ENCODE data around the gene PSMD13.
"Not testable (repeated sequence)": the region's sequence is repeated elsewhere in the genome, so short reads cannot be mapped to it uniquely, and the experiment has no call there.

The PSMD13 gene

GRCh38 chr11:261624-262023 lies 24.8 kb downstream of the PSMD13 start:
- Histone ChIP-seq H3K4me3 (ENCODE audit: insufficient read depth, low read length, poor library complexity, severe bottlenecking) (no peak overlapping the region), H3K27ac (ENCODE audit: low read depth, low read length) (no peak overlapping the region), H2AFZ (ENCODE audit: low read depth, low read length, severe bottlenecking) (no peak overlapping the region), H3F3A (ENCODE audit: insufficient read depth) (peaks cover 13% of the 10 kb centered on the region), H3K9me3 (ENCODE audit: insufficient read depth, low read length) (no peaks in the 10 kb centered on the region), H3K9ac (ENCODE audit: low read length) (no peak overlapping the region), H3K27me3 (ENCODE audit: low read length) (no peaks in the 10 kb centered on the region), H3K4me2 (ENCODE audit: low read depth, low read length, poor library complexity, severe bottlenecking) (peak overlapping the region; percentile 21), H3K9me2 (replicated peaks; ENCODE audit: insufficient read depth, low read length) (no peaks in the 10 kb centered on the region), H3K79me2 (ENCODE audit: insufficient read depth, low read length) (no peaks in the 10 kb centered on the region), H4K20me1 (ENCODE audit: low read depth, low read length) (no peaks in the 10 kb centered on the region), H3K36me3 (ENCODE audit: low read length) (no peaks in the 10 kb centered on the region)
- no peak for TF ChIP-seq EZH2phosphoT487 (conservative IDR thresholded peaks at IDR 0.05; ENCODE audit: low read length)
- TF ChIP-seq CTCF (IDR thresholded peaks at IDR 0.05; ENCODE audit: insufficient read depth, low read length, poor library complexity, severe bottlenecking) = no peak

- TF ChIP-seq CTCF (IDR thresholded peaks at IDR 0.05; ENCODE audit: insufficient read depth, low read length, poor library complexity, severe bottlenecking) (no peak), EZH2phosphoT487 (conservative IDR thresholded peaks at IDR 0.05; ENCODE audit: low read length) (no peak)
- Histone ChIP-seq H3K36me3 (ENCODE audit: low read length) (no peaks in the 10 kb centered on the region), H4K20me1 (ENCODE audit: low read depth, low read length) (no peaks in the 10 kb centered on the region), H3K79me2 (ENCODE audit: insufficient read depth, low read length) (no peaks in the 10 kb centered on the region), H3K9me3 (ENCODE audit: insufficient read depth, low read length) (no peaks in the 10 kb centered on the region), H3K4me3 (ENCODE audit: insufficient read depth, low read length, poor library complexity, severe bottlenecking) (no peak overlapping the region), H3K4me2 (ENCODE audit: low read depth, low read length, poor library complexity, severe bottlenecking) (no peak overlapping the region), H3K9ac (ENCODE audit: low read length) (no peak overlapping the region), H3K9me2 (replicated peaks; ENCODE audit: insufficient read depth, low read length) (no peaks in the 10 kb centered on the region), H2AFZ (ENCODE audit: low read depth, low read length, severe bottlenecking) (no peak overlapping the region), H3K27me3 (ENCODE audit: low read length) (no peaks in the 10 kb centered on the region), H3K27ac (ENCODE audit: low read depth, low read length) (no peak overlapping the region), H3F3A (ENCODE audit: insufficient read depth) (peaks cover 42% of the 10 kb centered on the region)
Observed at GRCh38 chr11:266676-267439, 30.1 kb downstream of the PSMD13 start.

GRCh38 chr11:267491-267994 lies 30.8 kb downstream of the PSMD13 start:
- no peaks in the 10 kb centered on the region for H3K27me3 ChIP-seq (ENCODE audit: low read length)
- H3F3A ChIP-seq (ENCODE audit: insufficient read depth) = peaks cover 42% of the 10 kb centered on the region
- no peaks in the 10 kb centered on the region for H3K9me2 ChIP-seq (replicated peaks; ENCODE audit: insufficient read depth, low read length)
- H3K4me3 ChIP-seq (ENCODE audit: insufficient read depth, low read length, poor library complexity, severe bottlenecking) = peak overlapping the region; percentile 47
- no peaks in the 10 kb centered on the region for H4K20me1 ChIP-seq (ENCODE audit: low read depth, low read length)
- H3K36me3 ChIP-seq (ENCODE audit: low read length) = no peaks in the 10 kb centered on the region
- H3K9ac ChIP-seq (ENCODE audit: low read length) = peak overlapping the region; percentile 57
- H3K27ac ChIP-seq (ENCODE audit: low read depth, low read length) = peak overlapping the region; percentile 95
- no peaks in the 10 kb centered on the region for H3K79me2 ChIP-seq (ENCODE audit: insufficient read depth, low read length)
- no peaks in the 10 kb centered on the region for H3K9me3 ChIP-seq (ENCODE audit: insufficient read depth, low read length)
- TF ChIP-seq EZH2phosphoT487 (conservative IDR thresholded peaks at IDR 0.05; ENCODE audit: low read length) = no peak
- no peak for TF ChIP-seq CTCF (IDR thresholded peaks at IDR 0.05; ENCODE audit: insufficient read depth, low read length, poor library complexity, severe bottlenecking)
- peak overlapping the region; percentile 79 for H3K4me2 ChIP-seq (ENCODE audit: low read depth, low read length, poor library complexity, severe bottlenecking)
- H2AFZ ChIP-seq (ENCODE audit: low read depth, low read length, severe bottlenecking) = peak overlapping the region; percentile 18

- not testable (repeated sequence) for H3K79me2 ChIP-seq (ENCODE audit: insufficient read depth, low read length); H3K36me3 ChIP-seq (ENCODE audit: low read length); H3K9me2 ChIP-seq (replicated peaks; ENCODE audit: insufficient read depth, low read length); H4K20me1 ChIP-seq (ENCODE audit: low read depth, low read length); H3K27me3 ChIP-seq (ENCODE audit: low read length); H3K9me3 ChIP-seq (ENCODE audit: insufficient read depth, low read length)
- peaks cover 42% of the 10 kb centered on the region for H3F3A ChIP-seq (ENCODE audit: insufficient read depth)
- peak overlapping the region; percentile 47 for H3K4me3 ChIP-seq (ENCODE audit: insufficient read depth, low read length, poor library complexity, severe bottlenecking)
- peak overlapping the region; percentile 18 for H2AFZ ChIP-seq (ENCODE audit: low read depth, low read length, severe bottlenecking)
- H3K27ac ChIP-seq (ENCODE audit: low read depth, low read length) = peak overlapping the region; percentile 95
- peak overlapping the region; percentile 57 for H3K9ac ChIP-seq (ENCODE audit: low read length)
- H3K4me2 ChIP-seq (ENCODE audit: low read depth, low read length, poor library complexity, severe bottlenecking) = peak overlapping the region; percentile 79
Observed at GRCh38 chr11:268716-269145, 32.0 kb downstream of the PSMD13 start.
